ENCODE data around the gene ST3GAL4. TPM values are rescaled to one million over a fixed set of nuclear protein-coding genes. Genes with fewer than 3 reads are reported as not detected.

ST3GAL4 gene
- total RNA-seq, 1 donor from 2014 or later: 41.5 TPM

DNA sequence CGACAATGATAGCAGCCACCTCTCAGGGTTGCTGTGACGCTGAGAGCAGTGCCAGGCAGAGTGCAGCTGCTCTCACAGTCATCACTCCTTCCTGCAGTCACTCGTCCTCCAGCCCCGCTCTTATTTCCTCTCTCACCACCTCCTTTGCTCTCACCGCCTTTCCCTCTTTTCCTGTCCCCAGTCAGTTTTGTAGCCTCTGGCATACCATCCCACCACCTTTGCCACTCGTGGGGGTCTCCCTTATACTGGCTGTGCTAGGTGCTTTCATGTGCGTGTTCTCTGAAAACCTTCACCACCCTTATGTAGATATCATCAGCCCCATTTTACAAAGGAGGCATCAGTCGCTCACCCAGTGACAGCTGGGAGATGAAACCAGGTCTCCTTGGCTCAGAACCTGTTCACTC is 19.3 kb upstream of the ST3GAL4 start:
- no peak for DNase-seq (ENCODE audit: extremely low spot score in 2 of 2)
- Histone ChIP-seq H3K27ac (no peak overlapping the region), H3K9me3 (no peaks in the 10 kb centered on the region), H3K4me1 (peaks cover 39% of the 10 kb centered on the region), H3K4me3 (no peak overlapping the region), H3K36me3 (peaks cover 0 to 7% of the 10 kb centered on the region in 2 donors), H3K27me3 (no peaks in the 10 kb centered on the region)
- intact Hi-C loops (cut with DNase I): no loop called here
- TF ChIP-seq POLR2A (IDR thresholded peaks at IDR 0.05): no peak

DNA sequence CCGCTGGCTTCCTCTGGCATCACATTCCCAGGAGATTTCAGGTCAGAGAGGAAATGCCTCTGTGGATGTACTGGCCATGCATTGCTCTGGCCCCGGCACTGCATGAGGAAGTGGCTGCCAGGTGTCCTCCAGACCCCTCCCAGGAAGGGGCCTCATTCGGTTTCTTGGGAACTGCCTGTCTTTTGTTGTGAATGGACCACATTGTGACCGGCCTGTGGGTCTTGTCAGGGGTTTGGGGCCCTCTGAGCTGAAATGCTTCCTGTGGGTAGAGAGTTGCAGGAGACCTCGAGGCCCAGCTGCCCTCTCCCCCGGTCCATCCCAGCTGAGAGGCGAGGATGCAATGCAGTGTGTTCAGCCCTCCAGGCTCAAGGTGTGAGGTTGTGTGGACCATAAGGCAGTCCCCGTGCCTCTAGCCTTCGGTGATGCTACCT is 18.8 kb upstream of the ST3GAL4 start:
- no peak for TF ChIP-seq POLR2AphosphoS5 (IDR thresholded peaks at IDR 0.05; ENCODE audit: insufficient read depth in 1 of 2, low read depth in 1 of 2)
- no peak for TF ChIP-seq POLR2A (IDR thresholded peaks at IDR 0.05)
- TF ChIP-seq, protein P1, sequence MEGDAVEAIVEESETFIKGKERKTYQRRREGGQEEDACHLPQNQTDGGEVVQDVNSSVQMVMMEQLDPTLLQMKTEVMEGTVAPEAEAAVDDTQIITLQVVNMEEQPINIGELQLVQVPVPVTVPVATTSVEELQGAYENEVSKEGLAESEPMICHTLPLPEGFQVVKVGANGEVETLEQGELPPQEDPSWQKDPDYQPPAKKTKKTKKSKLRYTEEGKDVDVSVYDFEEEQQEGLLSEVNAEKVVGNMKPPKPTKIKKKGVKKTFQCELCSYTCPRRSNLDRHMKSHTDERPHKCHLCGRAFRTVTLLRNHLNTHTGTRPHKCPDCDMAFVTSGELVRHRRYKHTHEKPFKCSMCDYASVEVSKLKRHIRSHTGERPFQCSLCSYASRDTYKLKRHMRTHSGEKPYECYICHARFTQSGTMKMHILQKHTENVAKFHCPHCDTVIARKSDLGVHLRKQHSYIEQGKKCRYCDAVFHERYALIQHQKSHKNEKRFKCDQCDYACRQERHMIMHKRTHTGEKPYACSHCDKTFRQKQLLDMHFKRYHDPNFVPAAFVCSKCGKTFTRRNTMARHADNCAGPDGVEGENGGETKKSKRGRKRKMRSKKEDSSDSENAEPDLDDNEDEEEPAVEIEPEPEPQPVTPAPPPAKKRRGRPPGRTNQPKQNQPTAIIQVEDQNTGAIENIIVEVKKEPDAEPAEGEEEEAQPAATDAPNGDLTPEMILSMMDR (IDR thresholded peaks at IDR 0.05): no peak
- Histone ChIP-seq H3K27me3 (no peaks in the 10 kb centered on the region), H3K36me3 (peaks cover 0 to 7% of the 10 kb centered on the region in 2 donors), H3K4me1 (peaks cover 34% of the 10 kb centered on the region), H3K4me3 (no peak overlapping the region), H3K9me3 (no peaks in the 10 kb centered on the region), H3K27ac (no peak overlapping the region)
- DNase-seq (ENCODE audit: extremely low spot score in 2 of 2): no peak
- intact Hi-C loops (cut with DNase I): no loop called here

DNA sequence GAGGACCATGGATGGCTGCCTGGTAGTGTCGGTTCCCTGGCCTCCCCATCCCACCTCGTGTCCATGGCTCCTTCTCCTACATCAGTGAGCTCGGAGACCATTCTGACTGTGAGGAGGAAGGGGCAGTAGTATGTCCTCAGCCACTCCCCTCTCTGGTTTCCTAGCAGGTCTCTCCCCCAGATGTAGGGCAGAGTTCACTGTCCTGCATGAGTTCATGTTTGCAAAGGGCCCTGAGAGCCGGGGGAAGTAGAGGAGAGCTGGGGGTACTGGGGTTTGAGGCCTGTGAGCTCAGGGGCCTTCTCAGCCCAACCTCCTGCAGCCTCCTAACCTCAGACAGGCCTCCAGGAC is 18.4 kb upstream of the ST3GAL4 start:
- Histone ChIP-seq H3K27me3 (no peaks in the 10 kb centered on the region), H3K9me3 (no peaks in the 10 kb centered on the region), H3K36me3 (peaks cover 0 to 7% of the 10 kb centered on the region in 2 donors), H3K4me1 (peaks cover 30% of the 10 kb centered on the region), H3K27ac (no peak overlapping the region), H3K4me3 (no peak overlapping the region)
- no peak for DNase-seq (ENCODE audit: extremely low spot score in 2 of 2)
- intact Hi-C loops (cut with DNase I): no loop called here
- TF ChIP-seq POLR2AphosphoS5 (IDR thresholded peaks at IDR 0.05; ENCODE audit: insufficient read depth in 1 of 2, low read depth in 1 of 2) (no peak), POLR2A (IDR thresholded peaks at IDR 0.05) (no peak)
- TF ChIP-seq, protein P1 (IDR thresholded peaks at IDR 0.05): no peak

DNA sequence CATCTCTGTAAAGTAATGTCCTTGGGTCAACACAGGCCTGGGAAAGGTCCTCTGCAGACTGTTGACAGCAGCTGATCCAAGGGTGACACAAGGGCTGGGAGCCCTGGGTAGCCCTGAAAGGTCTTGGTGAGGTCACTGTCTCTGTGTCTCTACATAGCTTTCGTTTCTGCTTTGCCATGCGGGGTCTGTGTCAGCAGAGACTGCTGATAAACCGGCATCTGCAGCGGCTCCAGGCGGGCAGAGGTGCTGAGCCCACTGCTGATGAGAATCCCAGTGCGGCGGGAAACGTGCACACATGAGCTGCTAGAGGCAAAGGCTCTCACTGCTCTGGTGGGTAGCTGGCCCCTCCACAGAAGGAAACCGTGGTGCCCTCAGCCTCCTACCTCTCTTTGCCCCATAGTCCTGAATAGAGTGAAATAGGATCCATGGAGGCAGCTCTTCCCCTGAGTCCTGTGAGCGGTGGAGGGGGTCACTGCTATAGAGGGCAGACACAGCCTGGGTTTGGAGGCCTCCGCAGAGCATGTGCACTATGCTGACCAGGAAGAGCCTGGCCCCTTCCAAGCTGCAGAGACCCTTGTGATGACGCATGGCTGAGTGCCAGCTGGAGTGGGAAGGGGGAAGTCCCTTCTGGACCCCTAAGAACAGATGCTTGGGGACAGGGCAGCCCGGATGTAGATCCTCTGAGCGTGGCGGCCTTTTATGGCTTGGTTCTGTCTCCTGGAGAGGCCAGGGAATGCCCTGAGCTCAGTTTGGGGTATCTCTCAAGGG is 17.8 kb upstream of the ST3GAL4 start:
- no peak overlapping the region for H3K27ac ChIP-seq
- no peak for DNase-seq (ENCODE audit: extremely low spot score in 2 of 2)
- H3K36me3 ChIP-seq: peaks cover 0 to 7% of the 10 kb centered on the region in 2 donors
- H3K9me3 ChIP-seq: no peaks in the 10 kb centered on the region
- no peaks in the 10 kb centered on the region for H3K27me3 ChIP-seq
- intact Hi-C loops (cut with DNase I): no loop called here
- H3K4me3 ChIP-seq: no peak overlapping the region
- TF ChIP-seq POLR2A (IDR thresholded peaks at IDR 0.05) (no peak), POLR2AphosphoS5 (IDR thresholded peaks at IDR 0.05; ENCODE audit: insufficient read depth in 1 of 2, low read depth in 1 of 2) (no peak)
- TF ChIP-seq, protein P1 (IDR thresholded peaks at IDR 0.05): no peak
- peaks cover 25% of the 10 kb centered on the region for H3K4me1 ChIP-seq

DNA sequence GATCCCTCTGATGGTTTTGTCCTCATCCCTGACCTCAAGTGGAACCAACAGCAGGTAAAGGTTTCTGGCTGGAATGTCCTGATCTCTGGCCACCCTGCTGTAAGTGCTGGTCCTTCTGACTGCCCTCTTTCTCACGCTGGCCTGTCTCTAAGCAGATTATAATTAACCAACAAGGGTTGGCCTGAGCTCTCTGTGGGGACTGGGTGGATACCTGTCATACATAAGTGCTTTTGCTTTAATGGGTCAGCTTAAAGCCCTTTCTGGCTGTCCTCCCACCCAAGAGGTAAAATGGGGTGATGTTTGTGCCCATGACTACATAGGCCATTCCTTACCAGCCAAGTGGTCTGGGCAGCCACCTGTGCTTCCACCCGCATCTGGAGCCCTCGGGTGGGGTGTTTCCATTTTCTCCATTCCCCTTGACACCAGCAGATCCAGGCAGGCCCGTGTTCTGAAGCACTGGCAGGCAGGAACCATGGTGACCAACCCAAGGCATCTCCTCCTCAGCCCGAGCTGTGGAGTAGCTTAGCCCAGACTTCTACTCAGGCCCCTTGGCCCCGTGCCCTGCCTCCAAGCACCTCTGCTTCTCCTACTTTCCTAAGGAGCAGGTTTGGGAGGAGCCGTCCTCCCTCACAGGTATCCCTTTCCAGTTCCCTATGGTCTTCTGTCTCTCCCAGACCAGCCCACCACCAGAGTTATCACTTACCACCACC is 17.0 kb upstream of the ST3GAL4 start:
- Histone ChIP-seq H3K4me3 (no peak overlapping the region), H3K27me3 (no peaks in the 10 kb centered on the region), H3K9me3 (no peaks in the 10 kb centered on the region), H3K4me1 (peaks cover 23% of the 10 kb centered on the region), H3K27ac (no peak overlapping the region), H3K36me3 (peaks cover 0 to 7% of the 10 kb centered on the region in 2 donors)
- intact Hi-C loops (cut with DNase I): no loop called here
- DNase-seq (ENCODE audit: extremely low spot score in 2 of 2): no peak
- TF ChIP-seq, protein P1 (IDR thresholded peaks at IDR 0.05): no peak
- TF ChIP-seq POLR2A (IDR thresholded peaks at IDR 0.05) (no peak), POLR2AphosphoS5 (IDR thresholded peaks at IDR 0.05; ENCODE audit: insufficient read depth in 1 of 2, low read depth in 1 of 2) (no peak)
